Right kidney (tissue), 1 donor: ENCODE data around the gene CYB561D2.
A peak's percentile ranks its signal among the peaks of the same experiment; 100 is the strongest.

Experiments used
- DNase-seq: peaks from one replicate; pipeline ENCODE4 v3.0.0-alpha.2; 2016

CYB561D2 gene

DNA sequence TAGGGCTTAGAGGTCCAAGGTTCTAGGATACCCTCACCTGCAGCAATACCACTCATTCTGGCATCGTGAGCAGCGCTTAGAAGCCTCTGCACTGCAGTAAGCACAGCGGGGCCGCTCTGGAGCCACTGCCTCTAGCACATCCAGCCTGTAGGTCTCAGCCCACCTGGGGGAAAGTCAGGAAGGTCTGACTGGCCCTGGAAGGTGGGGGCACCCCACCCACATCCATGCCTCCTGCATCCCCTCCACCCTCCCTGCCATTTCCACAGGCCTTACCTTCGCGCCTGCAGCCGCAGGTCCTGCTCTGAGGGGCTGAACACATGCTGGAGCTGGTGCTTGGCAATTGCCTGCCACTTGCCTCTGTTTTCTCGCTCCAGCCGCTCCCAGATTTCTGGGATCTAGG, 9.1 kb upstream of the CYB561D2 start:
- no peak for DNase-seq

DNA sequence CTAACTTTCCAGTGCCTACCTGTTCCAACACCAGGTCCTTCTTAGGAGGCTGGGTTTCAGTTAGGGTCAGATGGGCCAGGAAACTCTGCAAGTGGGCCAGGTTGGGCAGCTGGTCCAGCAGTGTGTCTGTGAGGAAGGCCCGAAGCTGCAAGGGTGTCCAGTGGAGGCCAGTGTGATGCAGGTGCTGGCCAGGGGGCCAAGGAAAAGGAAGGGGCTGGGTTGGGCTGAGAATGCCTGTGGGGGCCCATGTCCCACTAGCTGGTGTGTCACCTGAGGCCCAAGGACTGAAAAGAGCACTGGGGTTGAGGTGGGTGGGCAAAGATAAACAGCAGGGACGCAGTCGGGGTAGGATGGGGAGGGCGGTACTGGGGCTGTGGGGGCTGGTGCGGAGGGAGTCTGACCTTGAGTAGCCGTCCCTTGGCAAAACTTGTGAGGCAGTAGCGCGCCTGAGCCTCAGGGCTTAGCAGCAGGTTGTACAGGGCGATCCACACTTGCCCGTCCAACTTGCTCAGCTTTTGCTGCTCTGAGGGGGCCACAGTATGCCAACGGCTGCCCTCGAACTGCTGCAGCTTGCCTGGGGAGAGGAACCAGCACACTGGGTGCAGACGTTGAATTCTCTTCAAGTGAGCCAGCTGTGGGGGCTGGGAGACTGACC, 8.5 kb upstream of the CYB561D2 start:
- DNase-seq: no peak

DNA sequence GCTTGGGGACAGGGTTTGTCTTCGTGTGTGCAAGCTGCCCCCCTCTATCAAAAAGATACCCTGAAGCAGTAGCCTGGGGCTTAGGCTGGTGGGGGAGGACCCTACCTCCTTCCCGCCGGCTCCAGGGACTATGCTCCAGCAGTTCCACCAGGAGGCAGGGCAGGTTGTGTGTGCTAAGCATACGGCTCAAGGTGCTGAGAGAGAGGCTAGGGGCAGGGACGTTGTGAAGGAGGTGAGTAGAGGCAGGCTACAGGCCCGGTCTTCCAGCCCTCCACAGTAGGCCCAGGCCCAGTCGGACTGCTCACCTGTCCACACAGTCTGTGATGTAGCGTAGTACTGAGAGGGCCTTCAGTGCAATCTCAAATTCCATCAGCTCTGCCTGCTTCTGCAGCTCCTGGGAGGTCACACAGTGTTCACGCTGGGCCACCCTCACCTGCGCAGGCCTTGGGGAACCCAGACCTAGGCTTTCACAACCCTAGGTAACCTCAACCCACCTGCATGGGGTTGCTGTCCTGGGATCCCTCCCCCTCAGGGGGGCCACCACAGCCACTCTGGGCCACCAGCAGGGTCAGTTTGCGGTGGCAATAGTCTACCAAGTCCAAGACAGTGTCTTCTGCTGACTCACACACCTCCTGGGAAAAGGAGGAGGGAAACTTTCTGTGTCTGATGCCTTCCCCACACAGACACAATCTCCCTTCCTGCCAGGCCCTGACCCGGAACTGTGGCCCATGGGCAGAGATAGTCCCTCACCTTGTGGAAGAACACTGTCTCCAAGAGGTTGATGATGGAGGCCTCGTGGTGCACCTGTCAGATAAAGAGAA, 7.6 kb upstream of the CYB561D2 start:
- no peak for DNase-seq

DNA sequence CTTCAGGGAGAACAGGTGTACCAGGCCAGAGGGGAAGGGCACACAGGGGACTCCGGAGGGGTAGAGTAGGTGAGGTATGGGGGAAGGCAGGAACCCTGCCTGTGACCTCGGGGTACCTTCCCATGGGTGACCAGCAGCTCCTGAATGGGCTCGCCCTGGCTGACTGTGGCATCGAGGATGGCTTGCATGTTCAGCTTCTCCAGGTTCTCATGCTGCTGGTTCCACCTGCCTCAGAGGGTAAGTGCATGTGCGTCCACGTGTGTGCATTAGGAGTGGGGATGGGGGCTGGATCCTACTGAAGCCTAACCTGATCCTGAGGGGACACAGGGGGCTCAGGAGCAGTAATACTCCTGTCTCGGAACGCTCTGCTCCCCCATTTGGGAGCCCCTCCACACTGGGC, 5.7 kb upstream of the CYB561D2 start:
- DNase-seq: no peak

DNA sequence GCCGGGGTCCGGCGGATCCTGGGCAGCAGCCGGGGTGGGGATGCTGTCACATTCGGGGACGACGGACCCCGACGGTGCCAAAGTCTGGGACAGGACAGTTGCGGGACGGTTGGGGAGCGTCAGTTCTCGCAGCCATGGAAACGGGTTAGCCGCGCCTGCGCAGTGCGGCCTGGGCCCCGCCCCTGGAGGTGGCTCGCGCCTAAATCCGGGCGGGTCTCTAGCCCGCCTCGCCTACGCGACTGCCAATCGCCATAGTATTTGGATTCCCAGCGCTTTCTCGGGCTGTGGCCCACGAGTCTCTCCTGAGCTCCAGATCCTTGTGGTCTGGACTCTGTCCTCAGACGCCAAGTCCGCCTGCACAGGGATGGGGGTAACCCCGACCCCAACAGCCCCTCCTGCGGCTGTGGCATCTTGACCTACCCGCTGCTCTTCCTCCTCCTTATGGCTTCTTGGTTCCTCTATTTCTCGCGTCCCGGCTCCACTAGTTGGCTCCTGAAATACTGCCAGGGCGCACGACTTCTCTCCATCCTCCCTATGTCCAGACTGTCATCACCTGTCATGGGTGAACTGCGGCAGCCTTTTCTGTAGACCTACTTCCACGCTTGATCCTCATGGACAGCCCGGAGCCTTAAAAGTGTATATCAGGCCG, 5.0 kb upstream of the CYB561D2 start, which contains the start of gene ZMYND10:
Gene ZMYND10, minus strand, starts transcription at position 147 of the 649 bp plus-strand sequence. CDS start 153 bp downstream, outside the sequence.
- peak; percentile 67 for DNase-seq

DNA sequence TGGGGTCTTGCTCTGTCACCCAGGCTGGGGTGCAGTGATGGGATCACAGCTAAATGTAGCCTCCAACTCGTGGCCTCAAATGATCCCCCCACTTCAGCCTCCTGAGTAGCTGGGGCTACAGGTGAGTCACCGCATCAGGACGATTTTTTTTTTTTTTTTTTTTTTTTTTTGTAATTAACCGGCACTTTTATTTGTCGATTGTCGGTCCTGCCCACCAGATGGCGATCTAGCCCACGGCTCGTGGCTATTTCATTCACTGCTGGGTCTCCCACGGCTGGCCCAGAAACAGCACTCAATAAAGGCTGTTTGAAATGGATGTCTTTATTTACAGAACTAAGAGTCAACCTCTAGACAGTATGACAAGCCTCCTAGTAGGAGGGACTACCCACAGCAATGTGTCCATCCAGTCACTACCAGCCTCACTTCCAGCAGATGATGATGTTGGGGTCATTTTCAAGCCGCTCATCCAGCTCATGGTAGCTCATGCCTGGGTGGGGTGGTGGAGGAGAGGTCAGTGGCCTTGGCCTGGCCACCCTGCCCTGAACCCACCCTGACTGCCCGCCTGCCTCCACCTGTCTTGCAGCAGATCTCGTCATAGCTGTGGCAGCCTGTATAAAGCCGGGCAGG, 3.4 kb upstream of the CYB561D2 start:
- DNase-seq: no peak

DNA sequence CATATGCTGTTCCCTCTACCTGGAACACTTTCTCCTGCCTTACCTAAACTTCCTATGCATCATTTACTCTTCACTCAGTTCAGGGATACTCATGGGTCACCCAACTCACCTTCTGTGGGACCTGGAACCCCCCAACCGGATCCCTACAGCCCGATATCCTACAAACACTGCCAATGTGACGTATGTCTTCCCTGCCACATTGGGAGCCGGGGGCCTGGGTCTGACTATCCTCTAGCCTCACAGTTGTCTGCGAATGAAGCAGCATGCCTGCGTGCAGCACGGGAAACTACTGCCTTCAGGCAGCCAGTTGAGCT, 492 bp upstream of the CYB561D2 start:
- no peak for DNase-seq

DNA sequence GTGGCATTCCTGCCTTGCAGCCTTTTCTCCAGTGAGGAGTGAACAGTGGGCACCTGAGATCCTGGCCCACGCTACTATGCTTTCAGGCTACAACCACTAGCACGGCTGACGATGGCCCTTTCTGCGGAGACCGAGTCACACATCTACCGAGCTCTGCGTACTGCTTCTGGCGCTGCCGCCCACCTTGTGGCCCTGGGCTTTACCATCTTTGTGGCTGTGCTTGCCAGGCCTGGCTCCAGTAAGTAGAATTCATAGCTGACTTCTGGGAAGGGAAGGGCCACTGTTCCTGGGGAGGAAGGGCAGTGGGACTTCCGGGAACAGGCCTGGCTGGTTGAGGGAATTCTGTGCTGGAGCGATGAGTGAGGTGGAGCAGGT, 648 bp downstream of the CYB561D2 start:
- DNase-seq: no peak

DNA sequence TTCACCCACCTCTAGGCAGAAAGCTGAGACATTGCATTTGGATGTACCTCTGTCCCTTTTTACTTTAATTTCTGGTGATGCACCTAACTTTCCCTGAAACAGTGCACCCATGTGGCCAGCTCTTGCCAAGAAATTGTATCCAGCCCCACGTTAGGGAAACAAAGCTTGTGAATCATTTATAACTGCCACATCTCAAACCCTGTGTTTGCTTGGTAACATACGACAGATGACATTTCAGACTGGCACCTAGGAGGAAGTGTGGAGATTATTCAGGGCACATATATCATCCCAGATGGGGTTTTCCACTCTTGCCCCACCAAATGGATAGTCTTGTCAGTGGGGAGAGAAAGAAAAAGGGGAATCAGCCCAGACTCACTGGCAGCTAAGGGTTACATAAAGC, 2.1 kb downstream of the CYB561D2 start:
- DNase-seq: no peak

DNA sequence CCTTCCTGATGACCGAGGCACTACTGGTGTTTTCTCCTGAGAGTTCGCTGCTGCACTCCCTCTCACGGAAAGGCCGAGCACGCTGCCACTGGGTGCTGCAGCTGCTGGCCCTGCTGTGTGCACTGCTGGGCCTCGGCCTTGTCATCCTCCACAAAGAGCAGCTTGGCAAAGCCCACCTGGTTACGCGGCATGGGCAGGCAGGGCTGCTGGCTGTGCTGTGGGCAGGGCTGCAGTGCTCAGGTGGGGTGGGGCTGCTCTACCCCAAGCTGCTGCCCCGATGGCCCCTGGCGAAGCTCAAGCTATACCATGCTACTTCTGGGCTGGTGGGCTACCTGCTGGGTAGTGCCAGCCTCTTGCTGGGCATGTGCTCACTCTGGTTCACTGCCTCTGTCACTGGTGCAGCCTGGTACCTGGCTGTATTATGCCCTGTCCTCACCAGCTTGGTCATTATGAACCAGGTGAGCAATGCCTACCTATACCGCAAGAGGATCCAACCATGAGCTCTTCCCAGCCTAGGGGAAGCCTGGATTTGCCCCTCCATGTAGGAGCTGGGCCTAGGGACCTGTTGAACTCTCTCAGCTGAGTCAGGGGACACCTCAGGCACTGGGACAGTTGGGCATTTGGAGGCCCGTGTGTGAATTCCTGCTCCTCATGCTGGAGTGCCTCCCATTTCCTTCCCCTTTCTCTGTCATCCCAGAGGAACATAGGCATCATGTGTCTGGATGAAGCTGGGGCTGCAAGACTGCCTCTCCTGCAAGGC, 2.8 kb downstream of the CYB561D2 start:
- DNase-seq: no peak

DNA sequence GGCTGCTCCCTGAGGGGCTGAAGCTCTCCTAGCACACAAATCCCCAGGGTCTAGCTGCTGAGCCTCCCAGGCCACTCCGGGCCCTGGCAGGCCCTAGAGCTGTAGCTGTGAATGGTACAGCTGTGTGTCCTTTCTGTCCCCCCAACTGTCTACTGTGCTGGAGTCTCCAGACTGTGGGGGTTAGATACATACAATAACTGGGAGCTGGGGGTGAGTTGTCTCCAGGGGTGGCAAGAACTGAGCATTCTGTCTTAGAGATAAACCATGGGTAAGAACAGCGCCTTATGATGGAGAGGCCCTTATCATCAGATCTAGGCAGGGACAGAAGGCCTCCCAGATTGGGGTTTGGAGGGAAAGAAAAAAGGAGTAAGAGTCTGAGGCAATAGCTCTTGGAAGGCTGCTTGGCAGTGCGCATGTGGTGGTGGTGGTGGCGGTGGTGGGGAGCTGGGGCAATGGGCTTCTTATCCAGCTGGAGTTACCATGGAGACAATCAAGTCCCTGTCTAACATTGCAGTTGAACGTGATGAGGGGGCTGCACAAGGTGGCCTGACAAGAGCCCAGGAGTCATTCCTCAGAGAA, 3.6 kb downstream of the CYB561D2 start:
- no peak for DNase-seq

DNA sequence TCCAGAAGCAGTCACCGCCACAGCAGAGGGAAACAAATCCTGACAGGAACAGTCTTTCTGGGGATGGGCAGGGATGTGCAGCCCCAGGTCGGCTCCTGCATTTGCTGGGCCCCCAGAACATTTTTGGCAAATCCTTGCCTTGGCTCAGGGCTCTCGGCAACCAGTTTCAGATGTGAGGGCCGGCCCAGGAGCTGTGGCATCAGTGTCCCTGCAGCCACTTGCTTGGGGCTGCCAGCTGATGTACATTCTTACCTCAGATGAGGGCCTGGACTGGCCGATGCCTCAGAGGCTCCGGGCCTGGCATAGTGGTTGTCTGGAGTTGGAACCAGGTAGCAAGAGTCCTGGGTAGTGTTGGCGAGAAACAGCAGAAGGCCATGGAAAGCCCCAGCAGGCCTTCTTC, 4.2 kb downstream of the CYB561D2 start:
- no peak for DNase-seq

DNA sequence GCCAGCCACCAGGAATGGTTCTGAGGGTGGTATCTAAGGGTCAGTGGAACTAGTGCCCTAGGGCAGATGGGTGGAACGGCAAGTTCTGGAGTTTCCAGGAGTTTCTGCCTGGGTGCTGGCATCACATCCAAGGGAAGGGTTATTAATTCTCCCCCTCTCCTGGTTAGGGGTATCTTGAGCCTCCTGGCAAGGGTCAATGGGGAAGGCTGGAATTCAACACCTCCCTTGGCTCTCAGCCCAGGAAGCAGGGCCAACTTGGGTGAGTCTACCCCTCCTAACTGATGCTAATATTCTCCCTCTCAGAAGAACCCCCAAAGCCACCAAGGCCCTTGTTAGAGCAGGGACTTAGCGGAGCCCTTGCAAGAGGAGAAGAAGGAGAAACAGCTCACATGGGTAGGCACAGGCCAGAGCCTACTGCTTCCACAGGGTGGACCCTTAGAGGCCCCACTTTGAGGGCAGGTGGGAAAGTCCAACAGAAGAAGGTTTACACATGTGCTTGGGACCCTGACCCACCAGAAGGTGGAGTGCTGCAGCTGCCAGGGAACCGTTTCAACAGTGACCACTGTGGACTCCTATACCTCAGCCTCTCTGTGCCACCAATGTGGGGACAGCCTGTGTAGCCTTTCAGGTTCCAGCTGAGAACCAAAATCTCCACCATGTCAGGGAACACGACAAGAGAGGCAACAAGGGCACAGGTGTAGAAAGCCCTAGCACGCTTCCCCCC, 5.3 kb downstream of the CYB561D2 start:
- no peak for DNase-seq

DNA sequence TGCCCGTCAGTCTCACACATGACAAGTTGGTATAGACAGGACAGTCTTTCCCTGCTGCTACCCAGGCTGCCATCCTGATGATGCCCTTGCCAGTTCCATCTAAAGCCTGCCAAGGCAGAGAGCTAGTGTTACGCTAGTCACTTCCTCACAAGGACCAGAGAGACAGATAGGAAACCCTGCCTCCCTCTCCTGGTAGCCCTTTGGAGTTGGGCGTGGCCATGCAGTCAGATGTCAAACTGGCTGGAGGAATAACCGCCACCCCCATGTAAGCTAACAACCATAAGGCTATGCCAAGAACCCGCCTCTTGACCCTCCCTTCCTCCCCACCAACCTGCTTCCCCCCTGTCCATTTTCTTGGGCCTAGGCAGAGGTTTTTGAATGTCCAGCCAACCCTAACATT, 5.9 kb downstream of the CYB561D2 start:
- no peak for DNase-seq

DNA sequence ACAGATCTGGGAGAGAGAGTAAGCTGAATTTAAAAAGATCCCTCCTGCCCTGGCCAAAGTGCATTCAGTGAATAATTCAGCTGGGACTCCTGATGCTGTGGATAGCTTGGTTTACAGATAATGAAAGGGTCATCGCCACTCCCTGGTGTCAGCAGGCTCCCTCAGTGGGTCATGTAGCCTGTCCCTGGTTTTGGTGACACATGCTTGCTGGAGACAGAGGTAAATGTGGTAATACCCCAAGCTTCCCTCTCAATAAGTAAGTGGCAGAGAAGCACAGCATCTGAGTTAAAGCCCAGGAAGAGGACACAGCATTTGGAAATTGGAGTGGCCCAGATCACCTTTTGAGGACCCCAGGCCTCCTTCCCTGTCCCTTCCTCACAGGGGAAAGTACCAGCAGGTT, 6.8 kb downstream of the CYB561D2 start:
- DNase-seq: no peak

DNA sequence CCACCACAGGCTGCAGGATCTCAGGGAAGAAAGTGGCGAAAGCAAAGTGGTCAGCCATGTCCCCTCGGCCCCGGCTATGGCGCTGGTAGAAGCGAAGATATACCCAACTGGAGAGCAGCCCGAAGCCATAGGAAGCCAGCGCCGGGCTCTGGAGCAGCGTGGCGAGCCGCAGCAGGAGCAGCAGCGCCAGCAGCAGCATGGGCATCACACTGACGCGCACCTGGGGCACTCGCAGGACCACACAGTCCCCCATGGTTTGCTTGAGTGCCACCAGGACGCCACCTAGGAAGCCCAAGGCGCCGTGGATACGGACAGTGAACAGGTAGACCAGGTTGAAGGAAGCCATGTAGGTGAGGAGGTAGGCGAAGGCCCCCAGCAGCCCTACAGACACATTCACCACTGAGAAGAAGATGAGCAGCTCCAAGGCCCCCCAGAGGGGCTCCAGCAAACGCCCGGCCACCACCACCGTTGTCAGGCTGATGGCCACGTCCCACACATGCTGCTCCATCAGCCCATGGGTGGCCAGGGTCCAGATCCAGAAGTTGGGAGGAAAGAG, 7.8 kb downstream of the CYB561D2 start:
- DNase-seq: no peak

DNA sequence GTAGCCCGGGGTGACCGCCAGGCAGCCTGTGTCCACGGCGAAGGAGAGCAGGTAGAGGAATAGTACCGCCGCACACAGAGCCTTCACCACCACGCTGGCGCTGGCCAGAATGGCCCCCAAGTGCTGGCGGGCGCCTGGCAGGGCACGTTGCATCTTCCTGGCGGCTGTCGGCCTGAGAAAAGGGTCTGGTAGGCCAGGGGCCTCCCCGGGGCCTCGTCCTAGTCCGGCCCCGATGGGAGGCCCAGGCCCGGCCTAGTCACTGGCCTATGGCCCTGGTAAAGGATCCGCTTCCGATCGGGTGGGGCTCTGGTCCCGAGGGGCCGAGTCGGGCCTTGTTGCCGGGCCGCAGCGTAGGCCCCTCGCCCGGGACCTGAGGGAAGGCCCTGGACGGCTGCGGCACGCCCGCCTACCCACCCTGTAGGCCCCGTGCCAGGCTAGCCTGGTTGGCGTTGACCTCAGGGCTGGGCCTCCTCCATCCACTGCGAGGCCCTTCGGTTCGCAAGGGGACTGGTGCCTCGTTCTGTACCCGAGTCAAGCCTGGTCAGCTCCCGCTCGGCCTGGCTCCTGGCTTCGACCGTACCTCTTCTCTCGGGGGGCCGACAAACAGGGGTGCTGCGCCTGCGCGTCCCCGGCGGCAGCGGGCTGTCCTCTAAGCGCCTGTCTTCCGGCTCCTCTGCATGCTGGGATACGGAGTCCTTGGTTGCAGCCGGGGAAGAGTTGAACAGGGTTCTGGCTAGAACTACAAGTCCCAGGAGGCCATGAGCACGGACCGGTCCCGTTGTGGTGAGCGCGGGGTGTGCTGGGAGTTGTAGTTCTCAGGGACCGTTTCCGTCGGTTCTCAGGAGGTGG, 8.5 kb downstream of the CYB561D2 start, which contains the start of gene TMEM115:
Gene TMEM115, minus strand, starts transcription at position 611 of the 849 bp plus-strand sequence. Its CDS starts 458 bp downstream, at position 153.
- peak; percentile 85 for DNase-seq

DNA sequence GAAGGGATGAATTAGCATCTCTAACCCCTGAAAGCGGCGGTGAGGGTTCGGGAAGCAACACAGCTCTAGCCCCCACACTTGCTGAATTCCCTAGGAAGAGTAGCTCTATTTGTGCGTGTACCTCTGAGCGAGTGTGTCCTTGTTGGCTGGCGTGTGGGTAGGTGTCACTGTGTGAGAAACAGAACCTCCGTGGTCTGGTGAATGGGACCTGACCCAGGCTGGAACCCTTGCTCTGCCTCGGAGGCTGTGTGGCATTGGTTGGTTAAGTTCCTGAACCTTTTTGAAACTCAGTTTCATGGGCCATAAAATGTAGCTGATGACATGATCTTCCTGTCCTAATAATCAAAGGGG, 9.1 kb downstream of the CYB561D2 start:
- DNase-seq: no peak

DNA sequence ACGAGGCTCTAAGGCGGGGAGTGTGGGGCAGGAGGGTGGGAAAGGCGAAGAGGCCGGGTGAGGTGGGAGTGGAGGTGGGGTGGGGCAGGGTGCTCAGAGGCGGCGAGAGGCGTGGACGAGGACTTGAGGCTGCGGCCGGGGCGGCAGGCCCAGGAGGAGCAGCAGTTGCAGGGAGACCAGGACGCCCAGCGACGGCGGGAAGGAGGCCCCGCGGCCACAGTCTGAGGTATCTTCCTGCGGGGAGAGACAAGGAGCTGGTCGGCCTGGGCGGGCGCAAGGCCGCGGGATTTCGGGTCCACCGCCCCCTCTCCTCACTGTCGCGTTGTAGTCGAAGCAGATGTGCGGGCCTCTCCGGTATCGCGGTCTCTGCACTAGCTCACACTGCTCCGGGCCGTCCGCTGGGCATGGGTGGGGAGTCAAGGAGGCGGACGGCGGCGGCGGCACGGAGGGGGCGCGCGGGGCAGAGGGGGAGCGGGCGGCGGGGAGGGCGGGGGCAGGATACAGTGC, 14.0 kb downstream of the CYB561D2 start:
- peak; percentile 72 for DNase-seq
